Retina (tissue), 1 donor: ENCODE results near the gene SLC35F3.
A peak's percentile ranks its signal among the peaks of the same experiment; 100 is the strongest.
"Not testable (repeated sequence)": the region's sequence is repeated elsewhere in the genome, so short reads cannot be mapped to it uniquely, and the experiment has no call there.

Experiments used
- DNase-seq: peaks from one replicate; pipeline ENCODE4 v3.0.0-alpha.2; 2016

SLC35F3 gene

DNA sequence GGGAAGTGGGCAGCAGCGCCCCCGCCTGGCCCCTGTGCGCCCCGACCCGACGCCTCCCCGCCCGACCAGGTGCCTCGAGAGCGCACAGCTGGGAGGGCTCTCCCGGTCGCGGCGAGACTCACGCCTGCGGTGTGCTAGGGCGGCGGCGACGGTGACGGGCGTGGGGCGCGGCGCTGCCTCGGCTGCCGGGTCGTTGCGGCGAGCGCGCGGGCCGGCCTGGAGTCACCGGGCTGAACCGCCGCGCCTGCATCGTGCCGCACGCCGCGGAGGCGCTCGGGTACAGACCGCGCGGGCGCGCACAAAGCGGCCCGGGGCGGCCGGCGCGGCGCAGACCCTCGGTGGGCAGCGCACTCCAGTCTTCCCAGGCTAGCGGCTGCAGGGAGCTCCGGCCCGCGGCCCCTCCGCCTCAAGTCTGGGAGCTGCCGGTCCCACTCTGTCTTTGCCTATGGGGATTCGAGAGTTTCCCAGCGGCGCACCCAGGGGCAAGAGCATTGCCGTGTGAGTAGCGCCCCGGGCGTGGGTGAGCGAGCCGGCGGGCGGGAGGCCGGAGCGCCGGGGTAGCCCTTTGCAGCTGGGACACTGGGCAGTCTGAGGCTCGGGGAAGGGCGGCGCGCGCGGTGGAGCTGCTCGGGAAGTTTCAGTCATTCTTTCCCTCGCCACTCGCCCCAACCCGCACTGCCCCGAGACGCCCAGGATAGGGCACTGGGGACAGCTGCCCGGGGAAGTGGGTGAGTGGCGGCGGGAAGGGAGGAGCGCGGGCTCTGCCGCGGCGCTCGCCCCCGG is at the start of gene SLC35F3:
Gene SLC35F3, plus strand, starts transcription at position 44 of the 783 bp plus-strand sequence.
- peak; percentile 88 for DNase-seq

DNA sequence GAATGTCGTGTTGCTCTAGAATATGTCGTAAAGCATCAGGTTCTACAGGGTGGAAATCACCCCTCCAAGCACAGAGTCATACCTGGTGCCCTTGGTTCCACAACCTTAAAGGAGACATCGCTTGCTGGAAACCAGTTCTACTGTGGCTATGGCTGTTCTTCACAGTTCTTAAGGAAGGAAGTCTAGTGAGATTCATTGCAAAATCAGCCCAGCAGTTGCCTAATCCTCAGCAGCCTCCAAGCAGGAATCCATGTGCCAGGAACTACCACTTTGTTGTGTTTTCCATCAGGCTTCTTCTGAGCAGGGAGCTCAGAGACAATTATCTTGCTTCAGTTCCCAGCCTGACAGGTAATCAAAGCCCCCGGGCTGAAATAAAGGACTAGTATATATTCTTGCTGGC is 45.0 kb upstream of the SLC35F3 start:
- DNase-seq, result no peak

DNA sequence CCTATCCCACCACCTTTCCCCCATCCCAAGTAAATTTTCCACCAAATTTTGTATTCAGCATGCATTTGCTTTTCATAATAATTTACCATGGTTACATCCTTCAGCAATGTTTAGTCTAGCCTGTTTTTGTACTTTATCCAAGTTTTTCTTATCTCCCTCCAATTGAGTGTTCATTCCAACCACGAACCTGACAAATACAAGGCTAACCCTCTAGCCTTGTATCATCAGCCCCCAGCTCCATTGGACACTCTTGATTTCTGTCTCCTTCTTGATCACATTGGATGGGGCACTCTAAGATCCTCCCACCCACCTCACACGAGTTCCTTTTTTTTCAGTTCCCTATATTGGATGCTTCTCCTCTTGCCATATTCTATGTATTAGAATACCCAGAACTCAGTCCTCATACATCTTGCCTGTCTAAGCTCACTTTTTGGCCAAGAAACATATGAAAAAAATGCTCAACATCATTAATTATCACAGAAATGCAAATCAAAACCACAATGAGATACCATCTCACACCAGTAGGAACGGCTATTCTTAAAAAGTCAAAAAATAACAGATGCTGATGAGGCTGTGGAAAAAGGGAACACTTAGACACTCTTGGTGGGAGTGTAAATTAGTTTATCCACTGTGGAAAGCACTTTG is 40.5 kb upstream of the SLC35F3 start:
- DNase-seq, result no peak

DNA sequence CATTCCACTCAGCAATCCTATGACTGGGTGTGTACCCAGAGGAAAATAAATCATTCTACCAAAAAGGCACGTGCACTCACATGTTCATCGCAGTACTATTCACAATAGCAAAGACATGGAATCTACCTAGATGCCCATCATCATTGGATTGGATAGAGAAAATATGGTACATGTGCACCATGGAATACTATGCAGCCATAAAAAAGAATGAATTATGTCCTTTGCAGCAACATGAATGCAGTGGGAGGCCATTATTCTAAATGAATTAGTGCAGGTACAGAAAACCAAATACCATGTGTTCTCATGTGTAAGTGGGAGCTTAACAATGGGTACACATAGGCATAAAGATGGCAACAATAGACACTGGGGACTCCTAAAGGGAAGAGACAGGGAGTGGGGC is 39.9 kb upstream of the SLC35F3 start:
- DNase-seq, result no peak

DNA sequence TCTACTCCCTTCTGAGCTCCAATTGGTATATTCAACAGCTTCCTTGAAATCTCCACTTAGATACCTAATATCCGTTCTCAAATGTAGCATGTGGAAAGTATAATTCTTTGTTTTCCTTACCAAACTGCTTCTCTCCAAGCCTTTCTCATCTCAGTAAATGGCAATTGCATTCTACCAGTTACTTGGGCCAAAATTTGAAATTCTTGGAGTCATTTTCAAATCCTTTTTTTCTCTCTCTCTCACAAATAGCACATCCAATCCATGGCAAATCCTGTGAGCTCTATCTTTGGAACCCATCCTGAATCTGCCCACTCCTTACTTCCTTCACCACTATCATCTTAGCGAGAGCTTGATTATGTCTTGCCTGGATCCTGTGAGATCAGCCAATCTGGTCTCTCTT is 39.3 kb upstream of the SLC35F3 start:
- DNase-seq, result no peak

DNA sequence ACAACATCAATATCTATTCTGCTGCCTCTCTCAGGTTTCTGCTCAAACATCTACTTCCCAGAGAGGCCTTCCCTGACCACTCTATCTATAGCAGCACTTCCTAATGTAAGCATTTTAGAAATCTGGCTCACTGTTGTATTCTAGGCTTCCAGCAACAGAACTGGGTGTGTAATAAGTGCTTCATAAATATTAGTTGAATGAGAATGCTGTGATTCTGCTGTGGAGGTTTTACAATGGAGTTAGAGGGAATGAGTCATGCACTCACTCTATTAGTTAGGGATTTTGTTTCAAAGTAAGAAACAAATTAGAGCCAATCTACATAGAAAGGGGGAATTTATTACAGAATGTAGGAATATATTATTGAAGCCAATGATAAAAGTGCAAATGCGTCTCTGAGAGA is 38.6 kb upstream of the SLC35F3 start:
- no peak for DNase-seq

DNA sequence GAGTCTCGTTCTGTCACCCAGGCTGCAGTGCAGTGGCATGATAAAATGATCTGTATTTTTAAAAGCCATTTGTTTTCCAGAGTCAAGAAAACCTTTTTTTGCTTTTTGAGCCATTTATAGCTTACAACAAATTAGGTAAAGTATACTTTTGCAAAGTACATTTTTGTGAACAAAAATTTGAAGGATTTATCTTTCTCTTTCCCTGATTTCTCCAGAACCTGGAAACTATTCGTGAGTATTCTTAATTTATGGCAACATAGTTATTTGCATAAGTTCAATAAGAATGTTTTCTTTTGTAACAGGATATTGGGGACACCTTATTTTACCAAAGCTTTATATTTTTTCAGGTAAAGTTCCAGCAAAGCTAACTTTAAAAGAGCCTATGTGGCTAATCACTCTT is 37.4 kb upstream of the SLC35F3 start:
- no peak for DNase-seq

DNA sequence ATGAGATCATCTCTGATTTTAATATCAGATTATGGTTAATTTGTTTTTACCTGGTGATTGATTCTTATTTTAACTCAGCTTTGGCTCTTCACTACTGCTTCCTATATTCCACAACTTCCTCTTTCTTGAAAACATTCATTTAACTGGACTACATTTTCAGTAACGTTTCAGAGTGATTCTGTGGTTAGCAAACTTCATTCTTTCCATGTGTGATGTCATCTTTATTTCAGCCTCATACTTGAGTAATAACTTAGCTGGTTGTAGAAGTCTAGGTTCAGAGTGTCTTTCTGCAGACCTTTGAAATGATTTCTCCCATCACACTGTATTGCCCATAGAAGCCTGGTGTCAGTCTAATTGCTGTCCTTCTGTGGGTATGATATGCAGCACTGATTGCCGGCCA is 36.0 kb upstream of the SLC35F3 start:
- DNase-seq, result no peak

DNA sequence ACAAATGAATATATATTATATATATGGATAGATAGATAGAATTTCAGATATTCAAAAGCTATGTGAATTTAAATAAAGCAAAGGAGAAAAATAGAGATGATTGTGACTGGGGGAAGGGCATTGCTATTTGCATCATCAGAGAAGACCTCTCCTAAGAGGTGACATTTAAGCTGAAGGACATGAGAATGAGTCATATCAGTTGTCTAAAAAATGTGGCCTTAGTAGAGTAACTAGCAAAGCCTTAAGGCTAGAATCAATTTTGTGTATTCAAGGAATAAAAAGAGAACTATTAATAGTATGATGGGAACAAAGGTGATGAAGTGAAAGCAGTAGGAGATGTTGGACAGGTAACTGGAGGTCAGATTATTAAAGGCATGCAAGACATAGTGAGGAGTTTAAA is 34.8 kb upstream of the SLC35F3 start:
- DNase-seq, result no peak

DNA sequence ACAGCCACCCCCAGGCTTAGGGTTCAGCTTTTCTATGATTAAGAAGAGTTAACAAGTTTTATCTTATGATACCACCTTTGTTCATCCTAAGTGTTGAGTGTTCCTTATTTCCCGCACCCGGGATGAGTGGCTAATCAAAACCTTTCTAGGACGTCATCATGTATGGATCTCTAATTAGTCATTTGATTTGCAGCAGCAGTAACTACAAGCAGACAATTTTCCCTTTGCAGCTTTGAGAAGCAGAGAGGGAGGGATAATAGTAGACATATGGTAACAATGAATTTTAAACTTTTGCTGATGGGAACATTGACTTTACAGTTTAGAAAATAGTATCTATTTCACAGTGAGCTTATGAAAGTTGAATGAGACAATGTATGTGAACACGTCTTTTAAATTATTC is 30.8 kb upstream of the SLC35F3 start:
- DNase-seq, result no peak

DNA sequence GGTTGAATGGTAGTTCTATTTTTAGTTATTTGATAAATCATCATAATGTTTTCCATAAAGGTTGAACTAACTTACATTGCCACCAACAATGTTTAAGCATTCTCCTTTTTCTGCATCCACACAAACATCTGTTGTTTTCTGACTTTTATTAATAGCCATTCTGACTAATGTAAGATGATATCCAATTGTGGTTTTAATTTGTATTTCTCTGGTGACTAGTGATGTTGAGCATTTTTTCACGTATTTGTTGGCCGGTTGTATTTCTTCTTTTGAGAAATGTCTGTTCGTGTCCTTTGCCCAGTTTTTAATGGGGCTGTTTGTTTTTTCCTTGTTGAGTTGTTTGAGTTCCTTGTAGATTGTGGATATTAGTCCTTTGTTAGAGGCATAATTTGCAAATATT is 24.6 kb upstream of the SLC35F3 start:
- DNase-seq, result no peak

DNA sequence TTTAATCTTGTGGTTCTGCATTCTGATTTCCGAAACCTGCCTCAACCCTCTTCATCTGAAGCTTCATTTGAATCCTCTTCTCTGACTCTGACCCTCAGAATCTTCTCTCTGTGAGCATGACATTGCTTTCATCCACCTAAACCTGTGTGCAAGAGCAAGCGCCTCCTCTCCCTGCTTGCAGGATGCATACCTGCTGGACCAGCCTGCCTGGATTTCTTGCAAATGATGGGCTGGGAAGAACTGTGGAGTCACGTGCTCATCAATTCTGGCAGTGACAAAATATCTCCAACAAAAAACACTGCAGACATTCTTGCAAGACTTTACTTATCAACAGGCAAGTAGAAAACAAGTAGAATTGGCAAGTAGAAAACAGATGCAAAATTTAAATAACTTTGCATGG is 20.8 kb upstream of the SLC35F3 start:
- no peak for DNase-seq

DNA sequence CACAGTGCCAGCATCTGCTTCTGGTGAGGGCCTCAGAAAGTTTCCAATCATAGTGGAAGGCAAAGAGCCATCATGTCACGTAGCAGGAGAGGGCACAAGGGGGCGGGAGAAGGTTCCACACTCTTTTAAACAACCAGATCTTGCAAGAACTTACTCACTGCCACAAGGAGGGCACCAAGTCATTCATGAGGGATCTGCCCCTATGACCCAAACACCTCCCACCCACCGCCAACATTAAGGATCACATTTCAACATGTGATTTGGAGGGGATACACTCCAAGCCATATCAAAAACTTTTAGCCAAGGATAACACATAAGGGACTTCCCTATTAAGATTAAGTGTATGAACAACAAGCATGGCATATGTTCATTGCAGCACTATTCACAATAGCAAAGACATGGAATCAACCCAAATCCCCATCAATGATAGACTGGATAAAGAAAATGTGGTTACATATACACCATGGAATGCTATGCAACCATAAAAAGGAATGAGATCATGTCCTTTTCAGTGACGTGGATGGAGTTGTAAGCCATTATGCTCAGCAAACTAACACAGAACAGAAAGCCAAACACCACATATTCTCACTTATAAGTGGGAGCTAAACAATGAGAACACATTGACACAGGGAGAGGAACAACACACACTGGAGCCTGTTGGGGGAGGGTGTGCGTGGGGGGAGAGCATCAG is 19.9 kb upstream of the SLC35F3 start:
- no peak for DNase-seq

DNA sequence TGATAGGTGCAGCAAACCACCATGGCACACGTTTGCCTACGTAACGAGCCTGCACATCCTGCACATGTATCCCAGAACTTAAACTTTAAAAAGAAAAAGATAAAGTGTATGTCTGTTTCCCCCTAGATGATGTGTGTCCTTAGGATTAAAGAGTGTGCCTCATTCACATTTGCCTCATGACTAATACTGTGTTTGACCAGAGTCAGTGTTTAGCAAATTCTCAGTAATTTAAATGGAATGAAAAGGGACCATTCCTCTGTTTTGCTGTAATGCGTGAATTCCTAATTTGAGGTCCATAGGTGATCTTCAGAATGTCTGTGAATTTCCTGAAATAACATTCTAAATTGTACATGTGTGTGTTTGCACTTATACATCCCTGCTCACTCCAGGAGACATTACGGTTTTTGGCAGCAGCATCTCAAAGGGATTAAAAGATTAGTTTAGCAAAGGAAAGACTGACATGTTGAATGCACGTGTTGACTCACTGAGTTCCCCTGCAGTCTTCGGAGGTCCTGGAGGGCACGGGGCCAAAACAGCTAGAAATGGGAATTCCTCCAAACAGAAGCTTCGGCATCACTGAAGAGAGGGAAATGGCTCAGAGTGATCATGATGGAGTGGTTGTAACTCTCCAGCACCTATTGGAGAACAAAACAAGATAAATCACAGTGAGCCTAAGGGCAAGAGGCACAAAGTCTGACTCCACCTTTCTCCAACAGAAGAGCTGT is 19.1 kb upstream of the SLC35F3 start:
- no peak for DNase-seq

DNA sequence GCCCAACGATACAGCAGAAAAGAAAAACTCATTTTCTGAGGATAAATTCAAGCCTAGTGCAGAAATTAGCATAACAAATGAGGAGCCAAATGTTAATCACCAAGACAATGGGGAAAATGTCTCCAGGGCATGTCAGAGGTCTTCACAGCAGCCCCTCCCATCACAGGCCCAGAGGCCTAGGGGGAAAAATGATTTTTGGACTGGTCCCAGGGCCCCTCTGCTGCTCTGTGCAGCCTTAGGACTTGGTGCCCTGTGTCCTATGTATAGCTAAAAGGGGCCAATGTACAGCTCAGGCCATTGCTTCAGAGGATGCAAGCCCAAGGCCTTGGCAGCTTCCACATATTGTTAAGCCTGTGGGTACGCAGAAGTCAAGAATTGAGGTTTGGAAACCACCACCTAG is 13.3 kb upstream of the SLC35F3 start:
- DNase-seq, result not testable (repeated sequence)

DNA sequence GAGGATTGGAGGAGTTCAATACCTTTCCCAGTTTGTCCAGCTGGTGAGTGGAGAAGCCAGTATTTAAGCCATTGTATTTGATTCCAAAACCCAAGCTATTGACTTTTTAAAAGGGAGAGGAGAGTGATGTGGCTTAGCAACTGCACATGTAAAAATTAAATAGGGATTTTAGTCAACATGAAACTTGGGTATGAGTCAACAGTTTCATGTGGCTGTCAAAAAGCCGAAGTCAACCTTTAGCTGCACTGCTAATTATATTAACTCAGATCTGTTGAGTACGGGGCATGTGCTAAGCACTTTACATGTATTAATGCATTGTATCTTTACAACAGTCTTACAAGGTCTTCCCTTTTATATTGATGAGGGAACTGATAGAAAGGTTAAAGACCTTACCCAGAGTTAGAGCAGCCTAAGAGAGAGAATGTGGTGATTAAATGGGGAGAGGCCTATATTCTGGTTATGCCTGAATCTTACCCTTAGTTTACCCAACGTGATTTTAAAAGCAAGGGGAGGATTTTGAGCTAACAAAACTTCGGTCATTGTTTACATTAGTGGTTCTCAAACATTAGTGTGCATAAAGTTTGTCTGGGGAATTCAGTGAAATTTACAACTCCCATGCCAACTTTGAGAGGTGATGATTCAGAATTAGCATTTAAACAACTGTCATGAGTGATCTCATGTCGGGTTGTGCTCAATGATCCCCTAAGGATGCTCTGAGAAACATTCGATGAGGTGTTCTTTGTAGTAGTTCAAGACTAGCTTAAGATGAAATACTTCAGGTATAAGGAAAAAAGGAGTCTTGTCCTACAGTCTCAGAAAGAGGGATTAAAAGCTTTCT is 6.9 kb upstream of the SLC35F3 start:
- no peak for DNase-seq

DNA sequence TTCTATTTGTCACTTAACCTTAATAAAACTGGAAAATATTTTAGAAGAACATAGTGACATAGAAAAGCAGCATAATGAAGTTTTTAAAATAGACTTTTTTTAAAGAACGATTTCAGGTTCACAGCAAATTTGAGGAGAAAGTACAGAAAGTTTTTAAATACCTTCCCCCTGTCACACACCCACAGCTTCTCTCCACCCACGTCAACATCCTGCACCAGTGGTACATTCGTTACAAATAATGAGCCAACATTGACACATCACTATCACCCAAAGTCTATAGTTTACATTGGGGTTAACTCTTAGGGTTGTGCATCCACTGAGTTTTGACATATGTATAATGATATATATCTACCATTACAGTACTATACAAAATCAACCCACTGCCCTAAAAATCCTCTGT is 3.0 kb upstream of the SLC35F3 start:
- DNase-seq, result no peak

DNA sequence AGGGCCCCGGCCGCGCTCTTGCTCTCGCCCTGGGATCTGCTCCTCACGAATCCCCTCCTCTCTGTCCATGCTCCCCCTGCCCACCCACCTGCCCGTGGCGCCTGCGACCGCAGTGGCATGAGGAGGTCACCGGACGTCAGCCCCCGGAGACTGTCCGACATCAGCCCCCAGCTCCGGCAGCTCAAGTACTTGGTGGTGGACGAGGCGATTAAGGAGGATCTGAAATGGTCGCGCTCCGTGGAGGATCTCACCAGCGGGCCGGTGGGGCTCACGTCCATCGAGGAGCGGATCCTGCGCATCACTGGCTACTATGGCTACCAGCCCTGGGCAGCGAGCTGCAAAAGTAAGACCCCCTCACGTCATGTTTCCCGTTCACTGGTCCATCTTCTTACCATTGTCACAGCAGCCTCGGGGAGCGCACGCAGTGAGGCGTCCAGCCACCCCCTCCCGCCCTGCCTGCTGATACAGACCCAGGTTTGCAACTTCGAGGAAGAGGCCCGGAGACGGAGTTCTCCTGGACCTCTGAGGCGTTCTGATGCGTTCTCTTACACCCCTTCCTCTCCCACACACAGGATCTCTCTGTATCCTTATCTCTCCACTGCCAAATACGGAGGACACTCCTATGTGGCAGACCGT is 1.1 kb downstream of the SLC35F3 start:
- no peak for DNase-seq

DNA sequence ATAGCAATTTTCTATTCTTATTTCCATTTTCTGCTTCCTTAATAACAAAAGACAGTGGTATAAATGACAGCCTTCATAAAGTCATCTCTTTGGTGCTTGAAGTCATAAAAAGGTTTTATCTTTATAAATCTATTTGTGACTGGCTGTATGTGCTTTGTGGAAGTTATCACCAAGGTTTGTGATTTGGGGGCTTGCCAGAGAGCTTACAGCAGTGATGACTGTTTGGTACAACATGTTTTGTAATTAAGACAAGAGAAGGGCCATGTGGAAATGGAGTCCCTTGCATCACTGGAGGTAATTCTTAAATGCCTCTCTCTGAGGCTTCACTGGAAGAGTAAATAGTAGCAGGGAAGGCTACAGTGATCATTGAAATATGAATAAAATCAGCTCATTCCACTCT is 2.7 kb downstream of the SLC35F3 start:
- no peak for DNase-seq

DNA sequence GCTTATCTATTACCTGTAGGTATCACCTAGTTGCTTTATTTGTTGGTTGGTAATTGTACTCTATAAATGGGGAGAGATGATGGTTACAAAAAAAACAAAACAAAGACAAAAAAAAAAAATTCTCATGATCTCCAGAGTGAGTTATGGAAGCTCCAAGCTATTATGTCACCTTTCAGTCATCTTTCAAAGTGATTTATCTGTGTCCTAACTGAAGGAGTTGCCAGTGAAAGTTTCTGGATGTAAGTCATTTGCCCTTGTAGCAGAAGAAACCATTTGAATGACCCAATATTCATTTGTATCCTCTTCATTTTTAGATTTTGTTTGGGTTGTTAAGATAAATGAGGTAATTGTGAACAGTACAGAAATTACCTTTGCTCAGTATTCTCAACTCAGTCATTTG is 3.6 kb downstream of the SLC35F3 start:
- DNase-seq, result no peak

DNA sequence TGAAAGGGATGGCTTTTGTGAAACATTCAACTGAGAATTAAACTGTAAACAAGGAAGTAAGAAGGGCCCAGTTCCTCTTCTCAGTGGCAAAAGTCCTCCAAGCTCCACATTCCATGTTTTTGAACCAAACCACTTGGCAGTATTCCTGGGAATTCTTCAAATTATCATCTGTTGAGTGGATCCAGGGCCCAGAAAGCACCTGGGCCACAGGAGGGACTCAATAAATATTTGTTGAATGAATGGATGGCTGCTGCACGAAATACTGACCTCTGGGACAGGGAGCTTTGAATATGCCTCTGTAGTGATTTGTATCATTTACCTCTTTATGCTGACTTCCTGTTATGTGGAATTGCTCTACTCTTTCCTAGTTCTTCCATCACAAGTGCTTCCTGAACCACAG is 4.7 kb downstream of the SLC35F3 start:
- DNase-seq, result no peak

DNA sequence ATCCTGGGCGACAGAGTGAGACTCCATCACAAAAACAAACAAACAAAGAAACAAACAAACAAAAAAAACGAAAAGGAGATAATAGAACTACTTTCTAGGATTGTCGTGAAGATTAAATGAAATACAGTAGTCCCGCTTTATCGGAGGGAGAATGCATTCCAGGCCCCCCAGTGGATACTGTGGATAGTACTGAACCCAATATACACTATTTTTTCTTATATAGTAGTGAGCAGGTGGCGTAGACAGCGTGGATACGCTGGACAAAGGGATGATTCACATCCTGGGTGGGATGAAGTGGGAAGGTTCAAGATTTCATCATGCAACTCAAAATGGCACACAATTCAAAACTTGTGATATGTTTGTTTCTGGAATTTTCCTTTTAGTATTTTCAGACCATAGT is 8.0 kb downstream of the SLC35F3 start:
- no peak for DNase-seq
